Measurements from ENCODE around the gene HBG1. TPM values are rescaled to one million over a fixed set of nuclear protein-coding genes. Genes with fewer than 3 reads are reported as not detected.
"Not testable (repeated sequence)": the region's sequence is repeated elsewhere in the genome, so short reads cannot be mapped to it uniquely, and the experiment has no call there.

Gene HBG1
- not detected for total RNA-seq

DNA sequence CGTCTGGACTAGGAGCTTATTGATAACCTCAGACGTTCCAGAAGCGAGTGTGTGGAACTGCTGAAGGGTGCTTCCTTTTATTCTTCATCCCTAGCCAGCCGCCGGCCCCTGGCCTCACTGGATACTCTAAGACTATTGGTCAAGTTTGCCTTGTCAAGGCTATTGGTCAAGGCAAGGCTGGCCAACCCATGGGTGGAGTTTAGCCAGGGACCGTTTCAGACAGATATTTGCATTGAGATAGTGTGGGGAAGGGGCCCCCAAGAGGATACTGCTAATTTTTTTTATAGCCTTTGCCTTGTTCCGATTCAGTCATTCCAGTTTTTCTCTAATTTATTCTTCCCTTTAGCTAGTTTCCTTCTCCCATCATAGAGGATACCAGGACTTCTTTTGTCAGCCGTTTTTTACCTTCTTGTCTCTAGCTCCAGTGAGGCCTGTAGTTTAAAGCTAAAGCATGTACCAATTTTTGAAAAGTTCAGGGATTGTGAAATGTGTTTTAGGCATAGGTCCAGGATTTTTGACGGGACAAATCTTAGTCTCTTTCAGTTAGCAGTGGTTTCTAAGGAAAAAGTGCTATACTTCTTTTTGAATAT is at the start of gene HBG1:
HBG1 (minus strand) TSS at position 51 of the 590 bp plus-strand sequence. CDS start 53 bp downstream, outside the sequence.
- POLR2A ChIA-PET, CTCF ChIA-PET: not testable (repeated sequence)

- CTCF ChIA-PET = no interaction called here
- POLR2A ChIA-PET = no interaction called here
These were observed 48.8 kb upstream of the HBG1 start for GRCh38 chr11:5298451-5298850.

- CTCF ChIA-PET = no interaction called here
These were observed 48.2 kb upstream of the HBG1 start for GRCh38 chr11:5297721-5298323.

DNA sequence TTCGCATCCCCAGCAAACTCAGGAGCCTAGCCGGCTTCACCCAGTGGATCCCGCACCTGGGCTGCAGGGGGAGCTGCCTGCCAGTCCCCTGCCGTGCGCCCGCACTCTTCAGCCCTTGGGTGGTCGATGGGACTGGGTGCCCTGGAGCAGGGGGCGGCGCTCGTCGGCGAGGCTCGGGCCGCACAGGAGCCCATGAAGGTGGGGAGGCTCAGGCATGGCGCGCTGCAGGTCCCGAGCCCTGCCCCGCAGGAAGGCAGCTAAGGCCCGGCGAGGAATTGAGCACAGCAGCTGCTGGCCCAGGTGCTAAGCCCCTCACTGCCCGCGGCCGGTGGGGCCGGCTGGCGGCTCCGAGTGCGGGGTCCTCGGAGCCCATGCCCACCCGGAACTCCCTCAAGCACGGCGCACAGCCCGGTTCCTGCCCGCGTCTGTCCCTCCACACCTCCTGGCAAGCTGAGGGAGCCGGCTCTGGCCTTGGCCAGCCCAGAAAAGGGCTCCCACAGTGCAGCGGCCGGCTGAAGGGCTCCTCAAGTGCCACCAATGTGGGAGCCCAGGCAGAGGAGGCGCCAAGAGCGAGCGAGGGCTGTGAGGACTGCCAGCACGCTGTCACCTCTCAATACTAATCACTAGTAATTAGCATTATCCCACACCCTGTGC is 44.8 kb upstream of the HBG1 start:
- CTCF ChIA-PET = not testable (repeated sequence)

More at GRCh38 chr11:5297721-5298323, 48.2 kb upstream of the HBG1 start:
- POLR2A ChIA-PET = no interaction called here

GRCh38 chr11:5293028-5293427 is 43.4 kb upstream of the HBG1 start:
- ChIA-PET POLR2A (no interaction called here), CTCF (no interaction called here)

More for the DNA sequence above, 44.8 kb upstream of the HBG1 start:
- POLR2A ChIA-PET = not testable (repeated sequence)

DNA sequence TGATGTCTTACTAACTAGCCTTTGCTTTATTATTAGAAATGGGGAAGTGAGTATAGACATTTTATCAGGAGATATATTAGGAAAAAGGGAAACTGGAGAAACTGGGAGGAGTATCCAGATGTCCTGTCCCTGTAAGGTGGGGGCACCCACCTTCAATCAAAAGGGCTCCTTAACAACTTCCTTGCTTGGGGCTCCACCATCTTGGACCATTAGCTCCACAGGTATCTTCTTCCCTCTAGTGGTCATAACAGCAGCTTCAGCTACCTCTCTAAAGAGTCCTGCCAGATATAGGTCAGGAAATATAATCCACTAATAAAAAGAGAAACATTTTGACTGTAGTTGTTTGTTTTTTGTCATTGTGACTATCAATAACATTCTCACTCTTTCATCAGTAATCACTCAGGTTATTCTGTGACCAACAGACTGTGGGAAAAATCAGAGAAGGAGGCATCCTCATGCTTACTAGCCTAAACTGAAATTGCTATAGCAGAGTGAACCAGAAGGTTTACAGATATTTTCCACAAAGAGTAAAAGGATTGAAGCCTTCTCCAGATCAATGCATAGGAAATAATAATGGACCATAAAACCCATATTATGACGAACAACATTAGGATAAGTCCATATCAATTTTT is 41.7 kb upstream of the HBG1 start:
- CTCF ChIA-PET = no interaction called here

DNA sequence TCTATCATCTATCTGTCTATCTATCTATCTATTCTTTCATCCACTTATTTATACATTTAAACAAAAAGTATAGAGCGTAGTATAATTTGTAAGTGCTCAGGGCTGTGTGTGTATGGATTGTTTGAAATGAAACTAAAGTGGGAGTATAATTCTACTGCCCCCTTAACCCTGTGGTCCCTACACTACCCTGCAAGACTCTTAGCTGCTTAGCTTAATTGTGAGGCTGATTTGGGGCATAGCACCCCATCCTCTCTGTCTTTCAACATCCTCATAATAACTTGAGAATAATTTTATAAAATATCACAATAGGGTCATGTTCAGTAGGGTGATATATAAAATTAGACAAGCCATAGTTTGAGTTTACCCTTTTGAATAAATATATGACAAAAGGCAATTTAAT is 40.4 kb upstream of the HBG1 start:
- POLR2A ChIA-PET = no interaction called here
- CTCF ChIA-PET = no interaction called here

More for the DNA sequence above, 41.7 kb upstream of the HBG1 start:
- POLR2A ChIA-PET = no interaction called here

DNA sequence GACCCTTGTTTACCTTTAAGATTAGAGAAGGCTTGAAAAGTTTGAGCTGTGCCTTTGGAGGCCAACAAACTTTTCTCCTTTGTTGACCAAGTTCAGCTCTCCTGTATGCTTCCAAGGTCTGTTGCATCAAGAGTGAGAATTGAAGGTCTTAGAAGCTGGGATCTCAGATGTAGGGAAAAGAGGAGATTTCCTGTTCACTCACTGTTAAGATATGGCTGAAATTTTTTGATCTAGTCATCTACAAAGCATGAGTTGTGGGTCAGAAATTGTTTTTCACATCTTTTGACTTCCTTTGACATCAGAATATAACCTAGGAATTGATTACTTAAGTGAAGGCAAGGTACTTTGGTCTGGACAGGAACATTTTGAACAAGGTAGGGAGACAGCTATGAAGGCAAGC is 40.0 kb upstream of the HBG1 start:
- CTCF ChIA-PET = no interaction called here
- POLR2A ChIA-PET = no interaction called here

GRCh38 chr11:5288906-5289550 is 39.4 kb upstream of the HBG1 start:
- POLR2A ChIA-PET = no interaction called here
- CTCF ChIA-PET = no interaction called here

DNA sequence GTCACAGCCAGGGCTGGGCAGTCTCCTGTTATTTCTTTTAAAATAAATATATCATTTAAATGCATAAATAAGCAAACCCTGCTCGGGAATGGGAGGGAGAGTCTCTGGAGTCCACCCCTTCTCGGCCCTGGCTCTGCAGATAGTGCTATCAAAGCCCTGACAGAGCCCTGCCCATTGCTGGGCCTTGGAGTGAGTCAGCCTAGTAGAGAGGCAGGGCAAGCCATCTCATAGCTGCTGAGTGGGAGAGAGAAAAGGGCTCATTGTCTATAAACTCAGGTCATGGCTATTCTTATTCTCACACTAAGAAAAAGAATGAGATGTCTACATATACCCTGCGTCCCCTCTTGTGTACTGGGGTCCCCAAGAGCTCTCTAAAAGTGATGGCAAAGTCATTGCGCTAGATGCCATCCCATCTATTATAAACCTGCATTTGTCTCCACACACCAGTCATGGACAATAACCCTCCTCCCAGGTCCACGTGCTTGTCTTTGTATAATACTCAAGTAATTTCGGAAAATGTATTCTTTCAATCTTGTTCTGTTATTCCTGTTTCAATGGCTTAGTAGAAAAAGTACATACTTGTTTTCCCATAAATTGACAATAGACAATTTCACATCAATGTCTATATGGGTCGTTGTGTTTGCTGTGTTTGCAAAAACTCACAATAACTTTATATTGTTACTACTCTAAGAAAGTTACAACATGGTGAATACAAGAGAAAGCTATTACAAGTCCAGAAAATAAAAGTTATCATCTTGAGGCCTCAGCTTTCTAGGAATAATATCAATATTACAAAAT is 38.6 kb upstream of the HBG1 start:
- ChIA-PET POLR2A (no interaction called here), CTCF (no interaction called here)

DNA sequence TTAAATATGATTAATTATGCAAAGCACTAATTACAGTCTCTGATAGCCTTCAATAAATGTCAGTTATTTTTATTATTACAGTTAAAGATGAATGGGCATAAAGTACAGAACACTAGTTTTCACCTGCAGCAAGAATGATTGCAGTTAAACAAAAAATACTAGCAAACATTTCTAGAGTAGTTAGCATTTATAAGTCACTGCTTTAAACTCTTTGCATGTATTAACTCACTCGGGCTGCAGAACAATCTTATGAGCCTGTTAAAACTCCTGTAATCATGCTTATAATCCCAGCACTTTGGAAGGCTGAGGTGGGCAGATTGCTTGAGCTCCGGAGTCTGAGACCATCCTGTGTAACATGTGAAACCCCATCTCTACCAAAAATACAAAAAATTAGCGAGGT is 37.2 kb upstream of the HBG1 start:
- ChIA-PET CTCF (no interaction called here), POLR2A (no interaction called here)

DNA sequence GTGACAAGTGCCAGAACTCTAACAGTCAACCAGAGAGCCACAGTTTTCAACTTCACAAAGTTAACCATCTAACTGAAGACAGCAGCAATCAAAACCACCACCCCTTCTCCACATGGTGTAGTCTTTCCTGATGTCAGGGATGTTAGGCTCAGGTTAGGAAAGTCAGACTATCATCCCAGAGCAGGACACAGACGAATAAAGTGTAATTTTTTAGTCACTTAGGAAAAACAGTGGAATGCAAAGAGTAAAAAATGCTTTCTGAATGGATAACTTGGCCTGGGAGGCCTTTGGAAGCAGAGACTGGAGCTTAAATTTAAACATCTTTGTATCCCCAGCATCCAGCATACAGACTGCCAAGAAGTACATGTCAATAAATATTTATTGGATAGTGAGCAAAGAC is 36.7 kb upstream of the HBG1 start:
- POLR2A ChIA-PET = no interaction called here
- CTCF ChIA-PET = no interaction called here

GRCh38 chr11:5285703-5286340 is 36.2 kb upstream of the HBG1 start:
- POLR2A ChIA-PET = no interaction called here
- CTCF ChIA-PET = no interaction called here

DNA sequence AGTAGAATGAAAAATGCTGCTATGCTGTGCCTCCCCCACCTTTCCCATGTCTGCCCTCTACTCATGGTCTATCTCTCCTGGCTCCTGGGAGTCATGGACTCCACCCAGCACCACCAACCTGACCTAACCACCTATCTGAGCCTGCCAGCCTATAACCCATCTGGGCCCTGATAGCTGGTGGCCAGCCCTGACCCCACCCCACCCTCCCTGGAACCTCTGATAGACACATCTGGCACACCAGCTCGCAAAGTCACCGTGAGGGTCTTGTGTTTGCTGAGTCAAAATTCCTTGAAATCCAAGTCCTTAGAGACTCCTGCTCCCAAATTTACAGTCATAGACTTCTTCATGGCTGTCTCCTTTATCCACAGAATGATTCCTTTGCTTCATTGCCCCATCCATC is 35.0 kb upstream of the HBG1 start:
- ChIA-PET CTCF (no interaction called here), POLR2A (no interaction called here)

GRCh38 chr11:5283882-5284281 is 34.2 kb upstream of the HBG1 start:
- CTCF ChIA-PET = no interaction called here
- POLR2A ChIA-PET = no interaction called here

GRCh38 chr11:5283086-5283485 is 33.4 kb upstream of the HBG1 start:
- POLR2A ChIA-PET = no interaction called here
- CTCF ChIA-PET = no interaction called here

GRCh38 chr11:5282628-5283027 is 33.0 kb upstream of the HBG1 start:
- POLR2A ChIA-PET = no interaction called here
- CTCF ChIA-PET = no interaction called here

DNA sequence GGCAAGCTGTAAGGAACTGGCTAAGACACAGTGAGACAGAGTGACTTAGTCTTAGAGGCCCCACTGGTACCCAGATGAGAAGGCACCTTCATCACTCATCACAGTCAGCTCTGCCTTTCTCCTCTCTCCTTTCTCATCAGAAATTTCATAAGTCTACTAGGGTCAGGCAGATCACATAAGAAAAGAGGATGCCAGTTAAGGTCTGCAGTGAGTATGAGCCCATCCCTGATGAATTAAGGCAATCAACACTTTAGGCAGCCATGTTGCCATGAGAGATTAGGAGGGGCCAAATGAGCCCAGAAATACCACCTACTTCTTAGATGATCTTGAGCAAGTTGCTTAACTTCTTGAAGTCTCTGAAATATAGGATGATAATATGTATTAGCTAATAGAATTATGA is 31.9 kb upstream of the HBG1 start:
- POLR2A ChIA-PET = no interaction called here
- CTCF ChIA-PET = no interaction called here

GRCh38 chr11:5280582-5281102 is 31.0 kb upstream of the HBG1 start:
- ChIA-PET POLR2A (no interaction called here), CTCF (no interaction called here)
